ENCODE measurements around the gene ATP5ME.
A peak's percentile ranks its signal among the peaks of the same experiment; 100 is the strongest.

GRCh38 chr4:663438-664428, 10.3 kb downstream of the ATP5ME start:
- TF ChIP-seq, protein P1, sequence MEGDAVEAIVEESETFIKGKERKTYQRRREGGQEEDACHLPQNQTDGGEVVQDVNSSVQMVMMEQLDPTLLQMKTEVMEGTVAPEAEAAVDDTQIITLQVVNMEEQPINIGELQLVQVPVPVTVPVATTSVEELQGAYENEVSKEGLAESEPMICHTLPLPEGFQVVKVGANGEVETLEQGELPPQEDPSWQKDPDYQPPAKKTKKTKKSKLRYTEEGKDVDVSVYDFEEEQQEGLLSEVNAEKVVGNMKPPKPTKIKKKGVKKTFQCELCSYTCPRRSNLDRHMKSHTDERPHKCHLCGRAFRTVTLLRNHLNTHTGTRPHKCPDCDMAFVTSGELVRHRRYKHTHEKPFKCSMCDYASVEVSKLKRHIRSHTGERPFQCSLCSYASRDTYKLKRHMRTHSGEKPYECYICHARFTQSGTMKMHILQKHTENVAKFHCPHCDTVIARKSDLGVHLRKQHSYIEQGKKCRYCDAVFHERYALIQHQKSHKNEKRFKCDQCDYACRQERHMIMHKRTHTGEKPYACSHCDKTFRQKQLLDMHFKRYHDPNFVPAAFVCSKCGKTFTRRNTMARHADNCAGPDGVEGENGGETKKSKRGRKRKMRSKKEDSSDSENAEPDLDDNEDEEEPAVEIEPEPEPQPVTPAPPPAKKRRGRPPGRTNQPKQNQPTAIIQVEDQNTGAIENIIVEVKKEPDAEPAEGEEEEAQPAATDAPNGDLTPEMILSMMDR (conservative IDR thresholded peaks at IDR 0.05 in 1 of 2, IDR thresholded peaks at IDR 0.05 in 1 of 2; ENCODE audit: low read depth in 1 of 2, low read length in 2 of 2): peak in 1 of 2 donors; percentile 1
- no peak for TF ChIP-seq EZH2 (IDR thresholded peaks at IDR 0.05; ENCODE audit: low read length, missing control alignments)

Measured in fibroblast of lung (primary cell).